ENCODE measurements around the gene URM1.

DNA sequence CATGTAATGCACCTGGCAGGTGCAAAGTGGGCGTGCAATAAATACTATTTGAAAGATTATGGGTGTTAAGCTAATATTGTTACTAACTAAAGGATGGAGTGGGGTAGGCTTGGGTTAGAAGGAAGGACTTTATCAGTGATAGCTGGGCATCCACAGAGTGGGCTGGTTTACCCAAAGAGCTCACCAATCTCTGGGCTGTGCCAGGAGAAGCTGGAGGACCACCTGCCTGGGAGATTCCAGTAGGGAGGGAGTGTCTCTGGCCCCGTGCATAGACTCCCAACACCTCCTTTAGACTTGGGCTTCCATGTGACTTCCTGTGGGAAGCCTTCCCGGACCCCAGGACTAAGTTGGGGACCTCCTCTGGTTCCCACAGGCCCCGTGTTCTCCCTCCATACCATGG is 5.6 kb upstream of the URM1 start:
- TF ChIP-seq CTCF (conservative IDR thresholded peaks at IDR 0.05) (no peak), ZFX (IDR thresholded peaks at IDR 0.05) (no peak)

Measured in C4-2B (cell line).